NCI-H446 treated with DMSO at 0.1 percent for 48 hours (cell line): ENCODE measurements around the gene MRFAP1.
A peak's percentile ranks its signal among the peaks of the same experiment; 100 is the strongest.
"Not testable (repeated sequence)": the region's sequence is repeated elsewhere in the genome, so short reads cannot be mapped to it uniquely, and the experiment has no call there.

Source experiments
- DNase-seq: peaks from one replicate; lab custom pipeline; 2025; lab: John Stamatoyannopoulos, UW

Gene MRFAP1

DNA sequence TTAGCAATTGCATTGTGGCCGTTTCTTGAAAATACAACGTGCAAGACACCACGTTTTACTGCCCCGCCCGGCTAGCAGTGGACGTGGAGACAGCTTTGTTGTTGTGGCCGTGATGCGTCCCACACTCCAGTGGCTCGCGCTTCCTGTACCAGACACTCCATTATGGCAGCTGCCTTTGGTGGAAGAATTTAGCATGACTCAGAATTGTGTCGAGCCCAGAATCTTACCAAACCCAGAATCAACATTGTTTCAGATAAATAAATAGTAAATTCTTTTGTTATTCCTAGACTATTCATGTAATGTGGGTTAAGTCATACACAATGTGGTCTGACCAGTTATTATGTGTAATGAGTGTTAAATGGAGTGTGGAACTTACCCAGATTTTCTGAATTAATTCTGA, 27.9 kb downstream of the MRFAP1 start:
- DNase-seq: no peak

DNA sequence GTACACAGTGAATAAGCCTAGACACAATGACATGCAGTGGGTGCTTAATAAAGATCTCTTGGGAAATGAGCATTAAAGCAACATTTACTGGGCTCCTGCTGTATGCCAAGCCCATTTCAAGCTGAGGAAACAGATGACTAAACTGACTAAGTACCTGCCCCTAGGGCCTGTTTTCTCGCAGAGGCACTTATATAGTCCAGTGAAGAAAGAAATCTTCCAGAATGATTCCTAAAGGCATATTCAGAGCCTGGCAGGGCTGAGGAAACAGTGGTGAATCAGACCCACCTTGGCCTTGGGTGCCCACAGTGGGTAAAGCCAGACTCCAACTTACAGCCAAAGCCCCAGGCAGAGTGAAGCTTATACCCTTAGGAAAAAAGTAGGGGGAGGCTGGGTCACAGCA, 31.2 kb downstream of the MRFAP1 start:
- DNase-seq: no peak

DNA sequence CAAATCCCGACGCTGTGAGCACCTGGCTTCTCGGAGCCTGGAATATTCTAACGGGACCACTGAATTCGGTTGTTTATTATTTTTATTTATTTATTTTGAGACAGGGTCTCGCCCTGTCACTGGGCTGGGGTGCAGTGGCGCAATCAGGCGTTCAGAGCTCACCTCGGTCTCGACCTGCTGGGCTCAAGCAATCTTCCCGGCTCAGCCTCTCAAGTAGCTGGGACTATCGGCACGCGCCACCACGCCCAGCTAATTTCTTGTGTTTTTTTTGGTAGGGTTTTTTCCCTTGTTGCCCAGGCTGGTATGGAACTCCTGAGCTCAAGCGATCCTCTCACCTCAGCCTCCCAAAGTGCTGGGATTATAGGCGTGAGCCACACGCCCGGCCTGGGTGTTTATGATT, 31.6 kb downstream of the MRFAP1 start:
- no peak for DNase-seq

DNA sequence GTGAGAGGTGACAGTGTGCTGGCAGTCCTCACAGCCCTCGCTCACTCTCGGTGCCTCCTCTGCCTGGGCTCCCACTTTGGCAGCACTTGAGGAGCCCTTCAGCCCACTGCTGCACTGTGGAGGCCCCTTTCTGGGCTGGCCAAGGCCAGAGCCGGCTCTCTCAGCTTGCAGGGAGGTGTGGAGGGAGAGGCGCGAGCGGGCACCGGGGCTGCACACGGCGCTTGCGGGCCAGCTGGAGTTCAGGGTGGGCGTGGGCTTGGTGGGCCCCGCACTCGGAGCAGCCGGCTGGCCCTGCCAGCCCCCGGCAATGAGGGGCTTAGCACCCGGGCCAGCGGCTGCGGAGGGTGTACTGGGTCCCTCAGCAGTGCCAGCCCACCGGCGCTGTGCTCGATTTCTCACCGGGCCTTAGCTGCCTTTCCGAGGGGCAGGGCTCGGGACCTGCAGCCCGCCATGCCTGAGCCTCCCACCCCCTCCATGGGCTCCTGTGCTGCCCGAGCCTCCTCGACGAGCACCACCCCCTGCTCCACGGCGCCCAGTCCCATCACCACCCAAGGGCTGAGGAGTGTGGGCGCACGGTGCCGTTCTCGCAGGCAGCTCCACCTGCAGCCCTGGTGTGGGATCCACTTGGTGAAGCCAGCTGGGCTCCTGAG, 32.2 kb downstream of the MRFAP1 start:
- not testable (repeated sequence) for DNase-seq

DNA sequence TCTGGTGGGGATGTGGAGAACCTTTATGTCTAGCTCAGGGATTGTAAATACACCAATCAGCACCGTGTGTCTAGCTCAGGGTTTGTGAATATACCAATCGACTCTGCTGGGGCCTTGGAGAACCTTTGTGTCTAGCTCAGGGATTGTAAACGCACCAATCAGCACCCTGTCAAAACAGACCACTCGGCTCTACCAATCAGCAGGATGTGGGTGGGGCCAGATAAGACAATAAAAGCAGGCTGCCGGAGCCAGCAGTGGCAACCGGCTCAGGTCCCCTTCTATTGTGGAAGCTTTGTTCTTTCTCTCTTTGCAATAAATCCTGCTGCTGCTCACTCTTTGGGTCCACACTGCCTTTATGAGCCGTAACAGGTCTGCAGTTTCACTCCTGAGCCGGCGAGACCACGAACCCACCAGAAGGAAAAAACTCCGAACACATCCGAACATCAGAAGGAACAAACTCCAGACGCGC, 32.7 kb downstream of the MRFAP1 start:
- DNase-seq: peak; percentile 3

DNA sequence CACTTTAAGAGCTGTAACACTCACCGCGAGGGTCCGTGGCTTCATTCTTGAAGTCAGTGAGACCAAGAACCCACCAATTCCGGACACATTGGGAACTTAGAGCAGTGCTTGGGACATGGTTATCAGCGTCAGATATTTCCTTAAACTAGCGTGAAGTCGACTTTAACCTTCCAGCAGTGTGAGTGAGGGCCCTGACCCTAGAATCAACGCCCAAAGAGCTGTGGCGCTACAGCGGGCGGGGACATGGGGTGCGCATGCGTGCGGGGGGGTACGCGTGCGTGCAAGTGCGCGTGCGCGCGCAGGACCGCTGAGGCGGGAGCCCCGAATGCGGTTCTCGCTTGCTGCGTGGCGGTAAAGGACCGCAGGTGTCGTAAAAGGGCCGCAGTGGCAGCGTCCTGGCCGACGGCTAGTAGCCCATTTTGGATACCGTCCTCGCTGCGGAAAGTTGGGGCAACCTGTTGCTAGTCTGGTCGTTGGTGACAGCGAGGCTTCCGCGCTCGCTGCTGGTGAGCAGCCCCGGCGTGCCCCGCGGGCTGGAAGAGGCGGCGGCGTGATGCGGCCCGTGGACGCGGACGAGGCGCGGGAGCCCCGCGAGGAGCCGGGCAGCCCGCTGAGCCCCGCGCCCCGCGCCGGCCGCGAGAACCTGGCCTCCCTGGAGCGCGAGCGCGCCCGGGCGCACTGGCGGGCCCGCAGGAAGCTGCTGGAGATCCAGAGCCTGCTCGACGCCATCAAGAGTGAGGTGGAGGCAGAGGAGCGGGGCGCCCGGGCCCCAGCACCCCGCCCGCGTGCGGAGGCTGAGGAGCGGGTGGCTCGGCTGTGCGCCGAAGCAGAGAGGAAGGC, 33.4 kb downstream of the MRFAP1 start:
- DNase-seq: peak; percentile 79

DNA sequence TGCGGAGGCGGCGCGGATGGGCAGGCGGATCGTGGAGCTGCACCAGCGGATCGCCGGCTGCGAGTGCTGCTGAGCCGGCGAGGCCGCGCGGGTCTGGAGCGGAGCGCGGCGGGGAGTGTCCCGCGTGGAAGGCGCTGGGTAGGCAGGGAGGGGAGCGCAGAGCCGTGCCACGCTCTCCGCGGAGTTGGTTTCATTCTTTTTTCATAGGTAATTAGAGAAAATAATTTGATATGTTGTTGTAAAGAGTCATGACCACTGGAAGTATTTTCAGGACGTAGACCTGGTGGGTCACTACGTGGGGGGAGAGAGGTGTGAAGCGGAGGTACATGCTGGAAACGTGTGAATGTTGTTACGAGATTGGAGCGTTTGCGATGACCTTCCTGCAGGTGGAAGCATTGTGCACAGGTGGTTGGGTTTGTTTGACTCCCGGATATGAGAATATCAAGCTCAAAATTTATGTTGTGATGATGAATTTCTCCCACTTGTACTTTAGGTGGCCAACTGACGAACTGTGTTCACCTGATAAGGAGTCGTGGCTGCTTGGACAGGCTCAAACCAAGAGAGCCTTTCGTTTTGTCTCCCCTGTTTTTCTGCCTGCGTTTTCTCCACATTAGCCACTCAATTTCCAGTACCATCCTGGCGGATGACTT, 34.1 kb downstream of the MRFAP1 start:
- DNase-seq: no peak

DNA sequence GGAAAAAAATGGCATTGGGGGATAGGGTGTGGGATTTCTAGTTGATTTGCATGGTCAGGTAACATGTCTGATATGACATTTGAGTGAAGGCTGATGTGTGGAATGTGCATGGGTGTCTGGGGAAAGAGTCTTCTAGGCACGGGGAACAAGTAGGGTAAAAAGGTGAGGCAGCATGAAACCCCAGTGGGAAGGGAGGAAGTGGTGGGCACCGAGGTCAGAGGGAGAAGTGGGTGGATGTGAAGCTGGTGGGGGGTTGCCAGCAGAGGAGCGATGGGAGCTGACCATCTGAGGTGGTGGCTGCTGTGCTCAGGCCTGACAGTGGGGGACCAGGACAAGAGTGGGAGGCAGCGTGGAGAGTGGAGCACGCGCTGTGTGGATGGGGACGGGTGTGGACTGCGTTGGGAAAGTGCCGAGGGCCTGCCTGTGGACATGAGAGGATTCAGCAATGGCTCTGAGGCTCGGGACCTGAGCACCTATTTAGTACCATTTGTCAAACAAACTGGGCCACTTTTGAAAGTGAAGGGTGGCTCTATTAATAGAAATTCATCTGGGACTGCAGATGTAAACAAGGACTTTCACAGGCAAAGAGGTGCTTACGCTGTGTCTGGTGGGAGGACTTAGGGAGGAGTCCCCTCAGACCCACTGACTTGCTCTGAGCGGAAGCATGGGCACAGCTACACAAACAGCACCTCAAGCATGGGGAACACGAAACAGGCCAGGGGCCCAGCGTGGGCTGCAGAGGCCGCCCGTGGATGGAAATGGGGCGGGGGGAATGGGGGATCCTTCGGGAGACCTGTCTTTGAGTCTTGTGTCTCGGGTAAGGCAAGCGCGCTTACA, 36.5 kb downstream of the MRFAP1 start:
- no peak for DNase-seq

DNA sequence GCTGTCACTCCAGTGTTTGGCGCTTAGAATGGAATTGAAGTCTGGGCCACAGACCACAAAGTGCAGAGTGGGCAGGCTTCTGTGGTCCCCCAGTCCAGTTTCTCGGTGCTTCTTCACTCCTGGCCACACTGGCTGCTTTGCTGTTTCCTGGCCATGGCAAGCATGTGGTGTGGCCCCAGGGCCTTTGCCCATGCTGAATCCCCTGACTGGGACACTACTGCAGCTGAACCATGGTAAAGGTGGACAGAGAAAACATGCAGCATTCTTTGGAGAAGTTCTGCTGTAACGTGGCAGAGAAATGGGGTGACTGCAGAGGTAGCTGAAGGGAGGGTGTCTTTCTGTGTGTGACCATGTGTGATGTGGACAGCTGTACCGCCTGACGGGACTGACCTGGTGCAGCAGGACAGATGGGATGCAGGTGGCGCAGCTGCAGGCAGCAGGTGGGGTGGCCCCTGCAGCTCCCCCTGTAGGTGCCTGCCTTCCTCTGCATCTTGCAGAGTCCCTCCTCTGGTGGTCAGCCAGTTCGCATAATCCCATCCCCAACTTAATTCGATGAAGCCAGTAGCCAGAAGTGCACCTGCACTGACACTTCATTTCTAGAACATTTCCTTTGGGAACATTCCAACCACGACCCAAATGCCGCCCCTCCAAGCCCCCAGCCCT, 40.0 kb downstream of the MRFAP1 start:
- DNase-seq: no peak

DNA sequence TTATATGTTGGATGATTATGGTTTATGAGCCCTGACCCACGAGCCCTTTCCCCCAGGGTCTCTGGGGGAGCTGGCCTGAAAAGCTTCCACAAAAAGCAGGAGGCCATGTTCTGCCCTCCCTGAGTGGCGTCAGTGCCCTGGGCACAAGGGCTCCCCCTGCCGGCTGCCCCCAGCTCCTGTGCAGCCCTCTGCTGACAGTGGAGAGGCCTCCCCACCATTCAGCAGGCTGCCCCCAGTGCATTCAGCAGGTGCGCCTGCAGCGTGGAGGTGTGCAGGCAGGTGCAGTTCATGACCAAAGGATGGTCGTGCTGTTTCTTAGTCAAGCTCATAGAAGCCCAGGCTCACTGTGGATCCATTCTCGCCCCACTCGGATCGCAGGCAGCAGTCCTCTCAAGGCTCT, 40.7 kb downstream of the MRFAP1 start:
- DNase-seq: no peak

DNA sequence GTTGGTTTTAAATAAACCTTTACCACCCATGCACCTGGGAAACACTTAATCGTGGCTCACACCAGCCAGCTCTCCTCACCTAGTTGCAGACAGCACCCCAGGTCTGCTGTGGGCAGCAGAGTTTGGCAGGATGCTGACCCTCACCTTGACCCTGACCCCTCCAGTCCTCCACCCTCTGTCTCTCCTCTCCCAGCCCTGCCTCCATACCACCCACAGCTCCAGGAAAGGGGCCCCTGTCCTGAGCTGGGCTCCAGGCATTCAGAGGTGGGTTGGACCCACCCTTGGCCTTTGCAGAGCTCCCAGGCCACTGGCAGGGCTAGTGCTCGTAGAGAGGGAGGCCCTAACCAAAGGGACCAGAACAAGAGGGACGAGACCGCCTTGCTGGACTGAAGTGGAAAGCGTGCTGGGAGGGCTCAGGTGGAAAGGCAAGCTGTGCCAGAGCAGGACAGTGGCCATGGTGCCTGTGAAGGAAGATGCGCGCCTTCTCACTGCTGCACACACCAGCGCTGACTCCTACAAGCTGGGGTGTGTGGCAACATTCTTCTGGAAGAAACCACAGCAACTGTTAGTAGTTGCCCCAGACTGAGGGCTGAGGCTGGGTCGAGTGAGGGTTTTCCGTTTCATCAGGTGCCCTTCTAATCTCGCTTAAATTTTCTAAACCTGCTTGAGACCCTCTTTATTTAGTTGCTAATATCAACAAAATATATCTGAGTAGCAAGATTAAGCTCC, 42.5 kb downstream of the MRFAP1 start:
- DNase-seq: no peak

DNA sequence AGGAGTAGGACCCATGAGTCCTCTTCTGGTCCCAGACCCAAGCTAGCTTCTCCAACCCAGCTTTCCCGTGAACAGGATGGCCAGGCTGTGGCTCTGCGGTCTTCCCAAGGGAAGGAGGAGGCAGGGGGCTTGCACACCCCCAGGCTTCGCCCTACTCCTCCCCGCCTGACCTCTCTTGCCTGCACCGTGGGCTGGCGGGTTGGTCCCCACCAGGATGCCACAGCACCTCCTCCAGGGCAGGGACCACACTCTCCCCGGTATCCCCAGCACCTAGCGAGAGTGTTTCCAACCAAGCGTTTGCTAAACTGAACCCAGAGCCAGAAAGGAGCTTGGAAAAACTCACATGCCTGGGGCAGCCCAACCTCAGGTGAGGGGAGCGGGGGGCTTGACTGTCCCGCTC, 44.2 kb downstream of the MRFAP1 start:
- DNase-seq: no peak

DNA sequence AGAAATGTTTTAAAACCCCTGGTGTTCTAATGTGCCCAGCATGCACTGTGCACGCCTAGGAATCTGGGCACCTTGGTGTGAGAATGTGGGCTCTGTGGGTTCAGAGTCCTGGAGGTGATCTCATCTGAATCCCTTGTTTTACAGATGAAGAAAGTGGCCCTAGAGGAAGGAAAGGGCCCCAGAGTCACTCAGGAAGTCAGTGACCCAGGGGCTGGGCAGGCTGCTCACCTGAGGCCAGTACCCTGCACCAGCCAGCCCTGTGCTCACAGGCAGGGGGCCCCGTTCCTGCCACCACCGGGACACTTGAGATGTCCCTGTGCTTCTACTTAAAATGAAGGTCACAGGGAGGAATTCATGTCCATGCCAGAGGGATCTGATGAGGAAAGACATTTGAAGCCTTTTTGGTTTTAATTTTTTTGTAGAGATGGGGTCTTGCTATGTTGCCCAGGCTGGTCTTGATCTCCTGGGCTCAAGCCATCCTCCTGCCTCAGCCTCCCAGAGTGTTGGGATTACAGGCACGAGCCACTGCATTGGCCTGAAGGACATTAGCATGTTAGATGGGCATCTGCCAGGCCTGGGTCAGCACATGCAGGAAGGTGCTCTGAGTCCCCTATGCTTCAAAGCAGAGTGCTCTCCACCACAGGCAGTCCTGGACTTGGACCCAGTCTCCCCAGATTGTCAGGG, 45.8 kb downstream of the MRFAP1 start:
- DNase-seq: no peak

DNA sequence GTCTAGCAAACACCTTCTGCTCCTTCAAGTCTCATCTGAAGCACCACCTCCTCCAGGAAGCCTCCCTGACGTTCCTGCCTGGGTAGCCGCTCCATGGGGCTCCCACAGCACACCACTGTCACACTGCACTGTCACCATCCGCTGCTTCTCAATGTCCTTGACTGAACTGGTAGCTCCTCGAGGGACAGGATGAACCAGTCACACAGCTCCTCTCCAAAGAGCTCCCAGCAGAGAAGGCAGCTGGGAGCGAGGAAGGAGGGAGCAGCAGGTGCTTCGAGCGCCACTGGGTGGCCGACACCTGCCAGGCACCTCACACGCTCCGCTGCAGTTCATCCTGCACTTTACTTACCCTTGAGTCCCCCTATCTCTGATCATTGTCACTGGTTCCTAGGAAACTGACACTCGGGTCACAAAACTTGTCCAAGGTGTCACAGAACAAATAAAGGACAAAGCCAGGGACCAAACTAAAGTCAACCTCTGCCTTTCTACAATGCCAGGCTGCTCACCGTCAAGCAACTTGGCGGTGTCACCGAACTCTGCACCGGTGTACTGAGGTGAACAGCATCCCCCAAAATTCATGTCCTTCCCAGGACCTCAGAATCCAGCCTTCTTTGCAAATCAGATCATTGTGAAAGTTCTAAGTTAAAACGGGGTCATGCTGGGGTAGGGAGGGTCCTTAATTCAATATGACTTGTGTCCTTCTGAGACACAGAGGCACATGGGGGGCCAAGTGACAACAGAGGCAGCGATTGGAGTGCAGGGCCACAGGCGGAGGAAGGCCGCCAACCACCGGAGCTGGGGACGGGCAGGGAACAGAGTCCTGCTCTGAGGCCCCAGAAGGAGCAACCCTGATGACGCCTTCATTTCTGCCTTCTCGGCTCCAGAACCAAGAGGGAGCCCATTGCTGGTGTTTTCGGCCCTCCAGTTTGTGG, 47.7 kb downstream of the MRFAP1 start:
- DNase-seq: no peak

DNA sequence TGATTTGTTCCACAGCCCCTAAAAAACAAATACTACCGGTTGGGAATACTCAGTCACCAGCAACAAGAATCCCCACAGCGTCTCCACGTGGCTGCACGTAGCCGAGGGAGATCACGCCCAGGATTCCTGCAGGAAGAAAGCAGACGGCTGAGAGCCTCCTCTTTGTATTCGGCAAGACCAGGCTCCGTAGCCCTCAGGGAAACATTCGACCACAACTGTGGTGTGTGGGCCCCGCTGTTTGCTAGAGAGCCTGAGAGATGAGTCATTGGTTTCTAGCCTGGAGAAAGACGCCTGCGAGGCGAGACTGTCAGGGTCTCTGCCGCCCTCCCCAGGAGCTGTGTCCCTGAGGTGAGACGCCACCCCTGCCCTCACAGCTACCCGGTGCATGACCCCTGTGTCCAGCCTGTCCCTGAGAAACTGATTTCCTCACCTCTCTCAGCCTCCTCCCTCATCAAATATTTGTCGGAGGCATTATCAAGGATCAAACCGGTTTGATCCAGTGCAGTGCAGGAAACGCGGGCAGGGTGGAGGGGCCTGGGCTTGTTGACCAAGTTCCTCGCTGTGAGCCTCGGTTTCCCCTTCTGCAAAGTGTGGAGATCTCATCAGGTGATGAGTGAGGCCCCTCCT, 48.5 kb downstream of the MRFAP1 start:
- no peak for DNase-seq

DNA sequence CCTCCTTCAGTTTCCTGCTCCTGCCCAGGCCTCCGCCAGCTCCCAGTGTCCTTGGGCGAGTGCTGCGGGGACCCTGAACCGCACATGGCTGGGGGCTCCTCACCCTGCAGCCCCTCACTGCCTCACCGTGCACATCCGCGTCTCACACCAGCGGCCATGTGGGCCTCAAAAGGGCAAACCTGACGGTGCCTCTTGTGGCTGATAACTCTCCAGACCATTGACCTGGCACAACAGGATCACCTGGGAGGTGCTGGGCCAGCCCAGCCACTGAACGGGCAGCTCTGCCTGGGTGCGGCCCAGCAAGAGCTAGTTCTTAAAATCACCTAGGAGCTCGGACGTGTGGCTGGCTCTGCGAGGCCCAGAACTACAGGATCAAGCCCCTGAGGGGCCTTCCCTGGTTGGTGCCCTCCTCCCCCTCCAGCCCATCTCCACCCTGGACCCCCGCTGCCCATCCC, 49.0 kb downstream of the MRFAP1 start:
- no peak for DNase-seq
